Activated CD4-positive, alpha-beta T cell treated with anti-CD3 and anti-CD28 coated beads, Interleukin-2, amount 10 ng/mL, durations not matched to agents 7 days and 5 days (primary cell): ENCODE data around the gene USO1. TPM values are rescaled to one million over a fixed set of nuclear protein-coding genes. Genes with fewer than 3 reads are reported as not detected.
"Not testable (repeated sequence)": the region's sequence is repeated elsewhere in the genome, so short reads cannot be mapped to it uniquely, and the experiment has no call there.

Experiments used
- CTCF ChIA-PET: fragments of 350-600 bp; sonication (Branson Sonifier 250); formaldehyde crosslinking; loops from one replicate; lab custom pipeline; 2021; ENCODE audit warnings: antibody characterized with exemption; lab: Charles Lee
- POLR2A ChIA-PET: fragments of 350-600 bp; sonication (Branson Sonifier 250); formaldehyde crosslinking; loops from one replicate; lab custom pipeline; 2021; ENCODE audit warnings: antibody characterized with exemption; lab: Charles Lee
- DNase-seq: peaks from one replicate; pipeline ENCODE4 v3.0.0-alpha.2; 2020
- H3K27ac Mint-ChIP-seq: one replicate; pipeline ENCODE4 v1.8.0; 2021; ENCODE audit warnings: mild to moderate bottlenecking, moderate library complexity, mixed read lengths
- H3K27me3 Mint-ChIP-seq: one replicate; pipeline ENCODE4 v1.8.0; 2021; ENCODE audit warnings: mixed read lengths
- H3K36me3 Mint-ChIP-seq: one replicate; pipeline ENCODE4 v1.8.0; 2021; ENCODE audit warnings: low read depth, mixed read lengths
- H3K4me1 Mint-ChIP-seq: one replicate; pipeline ENCODE4 v1.8.0; 2021; ENCODE audit warnings: mixed read lengths
- H3K4me3 Mint-ChIP-seq: one replicate; pipeline ENCODE4 v1.8.0; 2021; ENCODE audit warnings: mild to moderate bottlenecking, moderate library complexity, mixed read lengths
- H3K9me3 Mint-ChIP-seq: one replicate; pipeline ENCODE4 v1.8.0; 2021; ENCODE audit warnings: mixed read lengths
- total RNA-seq, 2 experiments: library from RNA; stranded (reverse); gene quantifications; one replicate each; pipeline ENCODE4 v1.2.3, GENCODE V29; 2021

Gene USO1, protein sequence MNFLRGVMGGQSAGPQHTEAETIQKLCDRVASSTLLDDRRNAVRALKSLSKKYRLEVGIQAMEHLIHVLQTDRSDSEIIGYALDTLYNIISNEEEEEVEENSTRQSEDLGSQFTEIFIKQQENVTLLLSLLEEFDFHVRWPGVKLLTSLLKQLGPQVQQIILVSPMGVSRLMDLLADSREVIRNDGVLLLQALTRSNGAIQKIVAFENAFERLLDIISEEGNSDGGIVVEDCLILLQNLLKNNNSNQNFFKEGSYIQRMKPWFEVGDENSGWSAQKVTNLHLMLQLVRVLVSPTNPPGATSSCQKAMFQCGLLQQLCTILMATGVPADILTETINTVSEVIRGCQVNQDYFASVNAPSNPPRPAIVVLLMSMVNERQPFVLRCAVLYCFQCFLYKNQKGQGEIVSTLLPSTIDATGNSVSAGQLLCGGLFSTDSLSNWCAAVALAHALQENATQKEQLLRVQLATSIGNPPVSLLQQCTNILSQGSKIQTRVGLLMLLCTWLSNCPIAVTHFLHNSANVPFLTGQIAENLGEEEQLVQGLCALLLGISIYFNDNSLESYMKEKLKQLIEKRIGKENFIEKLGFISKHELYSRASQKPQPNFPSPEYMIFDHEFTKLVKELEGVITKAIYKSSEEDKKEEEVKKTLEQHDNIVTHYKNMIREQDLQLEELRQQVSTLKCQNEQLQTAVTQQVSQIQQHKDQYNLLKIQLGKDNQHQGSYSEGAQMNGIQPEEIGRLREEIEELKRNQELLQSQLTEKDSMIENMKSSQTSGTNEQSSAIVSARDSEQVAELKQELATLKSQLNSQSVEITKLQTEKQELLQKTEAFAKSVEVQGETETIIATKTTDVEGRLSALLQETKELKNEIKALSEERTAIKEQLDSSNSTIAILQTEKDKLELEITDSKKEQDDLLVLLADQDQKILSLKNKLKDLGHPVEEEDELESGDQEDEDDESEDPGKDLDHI
- total RNA-seq = 10 to 100 TPM; 38.9 to 43.5 TPM

DNA sequence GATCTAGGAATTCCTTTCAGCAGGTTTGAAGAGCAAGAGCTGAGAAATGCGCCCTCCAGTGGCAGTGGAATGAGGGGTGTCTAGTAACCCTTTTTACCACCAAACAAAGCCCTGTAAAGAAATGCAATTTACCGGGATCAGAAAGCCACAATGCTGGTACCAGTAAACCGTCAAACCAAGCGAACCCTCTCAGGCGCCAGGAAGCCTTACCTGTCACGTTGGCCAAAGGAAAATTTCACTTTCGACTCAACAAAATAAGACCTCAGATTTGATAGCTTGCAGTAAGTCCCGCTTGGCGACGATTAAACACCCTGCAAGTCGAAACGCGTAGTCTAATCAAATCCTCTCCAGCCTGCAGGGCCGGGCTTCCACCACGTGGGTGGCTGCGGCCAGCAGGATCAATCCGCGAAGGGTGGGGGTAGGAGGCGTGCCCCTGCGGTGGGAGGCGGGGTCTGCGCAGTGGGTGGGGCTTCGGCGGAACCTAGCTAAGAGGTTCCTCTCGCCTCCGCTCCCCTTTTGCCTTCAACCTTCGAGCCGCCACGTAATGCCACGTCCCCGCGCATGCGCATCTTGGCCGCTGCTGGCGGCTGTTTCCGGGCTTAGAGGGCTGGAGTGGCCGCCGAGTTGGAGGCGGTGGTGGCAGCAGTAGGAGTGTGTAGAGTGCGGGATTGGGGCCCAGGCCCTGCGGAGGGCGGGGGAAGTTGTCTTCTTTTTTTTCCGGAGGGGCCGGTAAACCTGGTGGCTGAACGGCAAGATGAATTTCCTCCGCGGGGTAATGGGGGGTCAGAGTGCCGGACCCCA is at the start of gene USO1:
Gene USO1 (plus strand): TSS at position 512 of the 801 bp plus-strand sequence. CDS start 243 bp downstream, at position 755.
- Mint-ChIP-seq H3K4me3 (peak within 1 kb of the TSS; percentile 98), H3K4me1 (peaks cover 51% of the 10 kb centered on the region), H3K36me3 (peaks cover 14% of the 10 kb centered on the region), H3K27ac (peak within 1 kb of the TSS; percentile 98), H3K27me3 (no peaks in the 10 kb centered on the region), H3K9me3 (no peaks in the 10 kb centered on the region)
- ChIA-PET POLR2A (interaction anchor here (1.0 to 1.2 kb wide), 3 partner anchors 50 to 210 kb away, joined by 3 read pairs; partner anchors contain the start of genes RCHY1 and THAP6), CTCF (interaction anchor here (0.6 to 3.3 kb wide), 31 partner anchors 9 to 268 kb away, joined by 3 to 34 read pairs (median 5); partner anchors contain the start of gene CDKL2)
- DNase-seq = peak; percentile 98

DNA sequence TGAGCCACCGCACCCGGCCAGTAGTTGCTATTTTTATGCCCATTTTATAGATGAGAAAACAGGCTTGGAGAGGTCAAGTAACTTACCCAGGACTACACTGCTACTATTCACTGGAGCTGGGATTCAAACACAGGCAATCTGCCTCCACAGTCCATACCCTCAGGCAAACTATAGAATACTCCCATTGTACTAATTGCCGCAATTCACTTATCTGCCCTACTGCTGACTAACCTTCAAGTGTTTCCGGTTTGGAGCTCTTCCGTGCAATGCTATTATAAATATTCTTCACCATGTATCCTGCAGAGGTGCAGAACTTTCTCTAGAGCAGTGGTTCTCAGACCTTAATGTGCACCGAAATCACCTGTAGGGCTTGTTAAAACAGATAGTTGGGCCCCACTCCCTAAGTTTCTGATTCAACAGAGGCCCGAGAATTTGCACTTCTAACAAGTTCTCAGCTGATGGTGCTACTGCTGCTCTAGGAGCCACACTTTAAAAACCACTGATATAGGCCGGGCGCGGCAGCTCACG is 49.3 kb upstream of the USO1 start:
- no peak for DNase-seq
- CTCF ChIA-PET = interaction anchor here (0.6 to 1.4 kb wide), 2 partner anchors 48 to 103 kb away, joined by 3 read pairs; no protein-coding TSS in a partner anchor
- Mint-ChIP-seq H3K27me3 (no peaks in the 10 kb centered on the region), H3K9me3 (no peaks in the 10 kb centered on the region), H3K27ac (peak overlapping the region; percentile 36), H3K36me3 (peaks cover 9% of the 10 kb centered on the region), H3K4me1 (peaks cover 33% of the 10 kb centered on the region), H3K4me3 (no peak overlapping the region)
- POLR2A ChIA-PET = no interaction called here

DNA sequence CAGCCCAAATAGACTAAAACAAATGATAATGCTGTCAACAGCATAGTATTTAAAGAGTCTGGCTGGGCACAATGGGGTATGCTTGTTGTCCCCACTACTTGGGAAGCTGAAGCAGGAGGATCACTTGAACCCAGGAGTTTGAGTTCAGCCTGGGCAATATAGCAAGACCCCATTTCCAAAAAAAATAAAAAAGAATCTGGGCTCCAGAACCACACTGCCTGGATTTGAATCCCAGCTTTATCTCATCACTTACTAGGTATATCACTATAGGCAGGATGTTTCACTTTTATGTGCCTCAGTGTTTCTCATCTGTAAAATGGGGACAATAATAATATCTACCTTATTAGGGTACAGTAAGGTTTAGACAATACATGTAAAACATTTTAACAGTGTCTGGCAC is 45.9 kb upstream of the USO1 start:
- Mint-ChIP-seq H3K27me3 (no peaks in the 10 kb centered on the region), H3K36me3 (peaks cover 1% of the 10 kb centered on the region), H3K27ac (no peak overlapping the region), H3K4me1 (peaks cover 32% of the 10 kb centered on the region), H3K4me3 (no peak overlapping the region), H3K9me3 (no peaks in the 10 kb centered on the region)
- ChIA-PET CTCF (interaction anchor here (0.6 to 1.0 kb wide), 4 partner anchors 10 to 107 kb away, joined by 3 to 6 read pairs (median 4); no protein-coding TSS in a partner anchor), POLR2A (no interaction called here)
- no peak for DNase-seq

DNA sequence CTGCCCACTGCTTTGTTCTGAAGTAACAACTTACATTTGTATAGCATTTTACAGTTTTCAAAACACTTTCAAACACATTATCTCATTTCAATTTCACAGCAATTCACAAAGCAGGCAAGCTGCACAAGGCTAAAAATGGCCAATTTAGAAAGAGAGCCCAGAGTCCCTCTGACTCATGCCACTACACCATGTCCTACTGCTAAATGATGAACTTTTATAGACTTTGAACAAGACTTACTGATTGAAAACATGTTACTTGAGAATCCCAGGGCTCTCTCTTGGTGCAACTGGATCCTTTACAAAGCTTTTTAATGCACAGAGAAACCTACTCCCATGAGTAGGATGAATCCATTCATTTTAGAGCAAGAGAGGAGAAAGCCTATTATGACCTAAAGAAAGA is 45.4 kb upstream of the USO1 start:
- H3K36me3 Mint-ChIP-seq = peaks cover 1% of the 10 kb centered on the region
- no peaks in the 10 kb centered on the region for H3K9me3 Mint-ChIP-seq
- POLR2A ChIA-PET = no interaction called here
- H3K4me3 Mint-ChIP-seq = no peak overlapping the region
- DNase-seq = no peak
- peaks cover 32% of the 10 kb centered on the region for H3K4me1 Mint-ChIP-seq
- no peak overlapping the region for H3K27ac Mint-ChIP-seq
- CTCF ChIA-PET = interaction anchor here (0.6 to 1.0 kb wide), 3 partner anchors 42 to 108 kb away, joined by 3 to 6 read pairs (median 3); no protein-coding TSS in a partner anchor
- H3K27me3 Mint-ChIP-seq = no peaks in the 10 kb centered on the region

DNA sequence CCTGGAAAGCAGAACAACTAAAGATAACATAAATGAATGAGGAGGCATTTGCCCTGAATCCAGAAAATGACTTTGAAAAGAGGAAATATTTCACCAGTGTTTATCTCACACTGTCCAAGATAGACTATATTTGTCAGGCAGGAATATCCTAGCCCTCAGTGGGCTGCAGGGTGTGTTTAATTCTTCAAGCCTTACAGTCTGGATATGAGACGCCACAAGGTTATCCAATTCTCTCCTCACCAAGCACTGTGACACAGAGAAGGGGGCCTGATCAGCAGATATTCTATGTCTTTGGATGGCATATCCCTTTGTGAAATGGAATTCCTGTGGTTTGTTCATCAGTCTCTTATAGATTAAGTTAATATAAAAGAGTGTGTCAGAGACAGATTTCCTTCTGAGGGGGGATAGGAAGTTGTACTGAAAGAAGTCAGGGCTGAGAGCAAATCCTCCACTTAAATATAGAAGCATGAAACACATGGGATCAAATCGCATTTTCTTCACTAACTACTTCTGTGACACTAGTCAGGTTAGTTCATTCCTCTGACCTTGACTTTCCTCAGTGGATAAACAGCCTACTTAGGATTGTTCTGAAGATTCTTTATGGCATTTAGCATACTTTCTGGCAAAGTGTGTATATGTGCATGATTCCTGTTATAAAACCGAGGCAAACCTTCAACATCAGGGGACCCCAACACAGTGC is 44.4 kb upstream of the USO1 start:
- Mint-ChIP-seq H3K27me3 (no peaks in the 10 kb centered on the region), H3K27ac (no peak overlapping the region), H3K9me3 (no peaks in the 10 kb centered on the region), H3K4me1 (peaks cover 28% of the 10 kb centered on the region), H3K36me3 (peaks cover 1% of the 10 kb centered on the region), H3K4me3 (no peak overlapping the region)
- POLR2A ChIA-PET = no interaction called here
- DNase-seq = no peak
- CTCF ChIA-PET = no interaction called here

DNA sequence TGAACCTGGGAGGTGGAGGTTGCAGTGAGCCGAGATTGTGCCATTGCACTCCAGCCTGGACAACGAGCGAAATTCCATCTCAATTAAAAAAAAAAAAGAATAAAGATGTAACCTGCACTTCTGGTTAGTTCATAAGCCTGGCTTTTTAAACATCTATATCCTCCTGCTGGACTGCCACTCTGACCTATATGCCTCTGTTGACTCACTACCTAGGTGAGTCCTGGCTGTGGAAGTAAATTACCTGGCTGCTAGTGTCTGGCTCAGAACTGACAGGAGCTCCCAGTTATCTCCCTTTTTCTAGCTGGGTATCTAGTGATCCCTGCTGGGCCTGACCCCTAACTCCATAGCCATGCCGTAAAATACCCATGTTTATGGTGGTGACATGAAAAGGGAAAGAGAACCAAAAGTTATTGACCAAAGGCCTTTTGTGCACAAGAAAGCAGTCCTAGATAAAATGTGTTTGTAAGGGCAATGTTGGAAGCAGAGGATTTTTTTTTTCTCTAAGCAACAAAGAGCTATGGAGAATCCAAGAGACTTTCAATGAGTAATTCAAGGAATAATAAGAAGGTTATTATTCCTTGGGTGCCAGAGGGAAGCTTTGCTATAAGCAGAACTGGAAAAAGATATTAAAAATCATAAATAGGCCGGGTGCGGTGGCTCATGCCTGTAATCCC is 40.8 kb upstream of the USO1 start:
- H3K27ac Mint-ChIP-seq = no peak overlapping the region
- peaks cover 9% of the 10 kb centered on the region for H3K36me3 Mint-ChIP-seq
- CTCF ChIA-PET = interaction anchor here (1.1 to 3.2 kb wide), 7 partner anchors 7 to 40 kb away, joined by 3 to 15 read pairs (median 4); partner anchors contain the start of genes G3BP2 and USO1
- peaks cover 6% of the 10 kb centered on the region for H3K9me3 Mint-ChIP-seq
- H3K4me1 Mint-ChIP-seq = peaks cover 39% of the 10 kb centered on the region
- POLR2A ChIA-PET = interaction anchor here (0.6 kb wide), 1 partner anchor 44 kb away, joined by 3 read pairs; no protein-coding TSS in a partner anchor
- no peaks in the 10 kb centered on the region for H3K27me3 Mint-ChIP-seq
- H3K4me3 Mint-ChIP-seq = no peak overlapping the region
- DNase-seq = no peak

DNA sequence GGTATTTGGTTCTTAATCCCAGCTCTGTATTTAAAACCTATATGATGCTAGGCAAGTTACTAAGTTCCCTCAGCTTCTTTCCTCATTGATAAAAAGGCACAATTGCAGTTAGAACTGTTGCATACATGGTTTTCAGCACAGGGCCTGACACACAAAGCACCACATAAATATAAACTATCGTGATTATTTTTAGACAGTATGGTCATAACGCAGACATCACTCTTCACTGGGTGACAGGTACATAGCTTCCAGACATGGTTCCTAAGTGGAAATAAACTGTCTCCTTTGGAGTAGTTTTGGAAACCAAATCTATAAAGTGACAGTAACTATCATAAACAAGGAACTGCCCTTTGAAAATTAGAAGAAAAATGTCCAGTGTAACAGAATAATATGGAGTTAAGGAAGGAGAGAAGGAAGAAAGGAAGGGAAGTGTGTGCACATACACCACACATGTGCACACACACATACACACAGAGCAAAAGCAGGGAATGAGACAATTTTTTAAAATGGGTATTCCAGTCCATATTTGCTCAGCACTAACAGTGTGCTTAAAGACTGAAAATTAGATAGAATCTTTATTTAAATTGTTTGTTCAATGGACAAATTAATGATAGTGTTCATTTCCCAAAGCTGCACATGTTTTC is 38.7 kb upstream of the USO1 start:
- Mint-ChIP-seq H3K4me1 (peaks cover 33% of the 10 kb centered on the region), H3K36me3 (peaks cover 9% of the 10 kb centered on the region), H3K9me3 (peaks cover 6% of the 10 kb centered on the region), H3K27me3 (no peaks in the 10 kb centered on the region), H3K4me3 (no peak overlapping the region), H3K27ac (no peak overlapping the region)
- no peak for DNase-seq
- POLR2A ChIA-PET = no interaction called here
- CTCF ChIA-PET = interaction anchor here (0.9 to 1.8 kb wide), 3 partner anchors 23 to 39 kb away, joined by 3 to 5 read pairs (median 4); partner anchors contain the start of gene USO1

DNA sequence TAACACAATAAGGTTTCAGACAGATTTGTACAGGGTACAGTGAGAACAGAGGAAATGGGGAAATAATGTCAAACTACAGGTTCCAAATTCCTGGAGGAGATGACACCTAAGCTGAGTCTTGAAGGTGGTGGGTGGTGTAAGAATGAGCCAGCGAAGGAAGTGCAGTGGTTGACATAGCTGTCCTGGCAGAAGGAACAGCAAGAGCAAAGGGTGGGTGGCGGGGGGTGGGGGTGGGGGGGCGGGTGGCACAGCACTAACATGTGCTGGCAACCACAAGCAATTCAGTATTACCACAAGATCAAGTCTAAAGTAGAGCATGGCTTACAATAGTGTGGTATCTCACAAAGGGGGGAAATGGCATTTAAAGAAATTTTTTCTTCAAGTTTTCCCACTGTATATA is 38.0 kb upstream of the USO1 start:
- Mint-ChIP-seq H3K4me3 (no peak overlapping the region), H3K4me1 (peaks cover 33% of the 10 kb centered on the region), H3K36me3 (peaks cover 9% of the 10 kb centered on the region), H3K9me3 (peaks cover 6% of the 10 kb centered on the region), H3K27me3 (no peaks in the 10 kb centered on the region), H3K27ac (no peak overlapping the region)
- POLR2A ChIA-PET = no interaction called here
- DNase-seq = no peak
- CTCF ChIA-PET = interaction anchor here (1.0 to 1.8 kb wide), 2 partner anchors 22 to 38 kb away, joined by 3 to 4 read pairs; partner anchors contain the start of gene USO1

DNA sequence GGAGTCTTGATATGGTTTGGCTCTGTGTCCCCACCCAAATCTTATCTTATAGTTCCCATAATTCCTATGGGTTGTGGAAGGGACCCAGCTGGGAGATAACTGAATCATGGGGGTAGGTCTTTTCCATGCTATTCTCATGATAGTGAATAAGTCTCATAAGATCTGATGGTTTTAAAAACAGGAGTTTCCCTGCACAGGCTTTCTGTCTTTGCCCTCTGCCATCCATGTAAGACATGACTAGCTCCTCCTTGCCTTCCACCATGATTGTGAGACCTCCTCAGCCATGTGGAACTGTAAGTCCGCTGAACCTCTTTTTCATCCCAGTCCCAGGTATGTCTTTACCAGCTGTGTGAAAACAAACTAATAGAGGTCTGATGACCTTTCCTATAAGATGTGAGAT is 37.3 kb upstream of the USO1 start:
- H3K27ac Mint-ChIP-seq, H3K9me3 Mint-ChIP-seq, CTCF ChIA-PET, H3K4me3 Mint-ChIP-seq, H3K27me3 Mint-ChIP-seq, DNase-seq, POLR2A ChIA-PET: not testable (repeated sequence)
- Mint-ChIP-seq H3K36me3 (peaks cover 12% of the 10 kb centered on the region), H3K4me1 (peaks cover 30% of the 10 kb centered on the region)

DNA sequence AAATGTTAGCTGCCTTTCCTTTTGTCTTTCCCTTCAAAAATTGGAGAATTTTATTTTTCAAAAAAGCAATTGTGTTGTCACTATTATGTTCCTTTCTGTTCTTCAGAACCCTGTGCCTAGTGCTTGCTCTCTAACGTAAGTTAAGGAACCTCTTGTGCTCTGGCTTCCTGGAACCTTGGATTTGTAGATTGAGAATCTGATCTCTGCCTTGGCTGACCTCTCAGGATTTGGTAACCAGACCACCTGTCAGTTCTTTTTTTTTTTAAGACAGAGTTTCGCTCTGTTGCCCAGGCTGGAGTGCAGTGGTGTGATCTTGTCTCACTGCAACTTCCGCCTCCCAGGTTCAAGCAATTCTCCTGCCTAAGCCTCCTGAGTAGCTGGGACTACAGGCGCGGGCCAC is 32.3 kb upstream of the USO1 start:
- H3K4me3 Mint-ChIP-seq, POLR2A ChIA-PET, H3K27ac Mint-ChIP-seq, H3K27me3 Mint-ChIP-seq, H3K9me3 Mint-ChIP-seq, DNase-seq: not testable (repeated sequence)
- peaks cover 21% of the 10 kb centered on the region for H3K4me1 Mint-ChIP-seq
- H3K36me3 Mint-ChIP-seq = peaks cover 23% of the 10 kb centered on the region
- CTCF ChIA-PET = interaction anchor here (1.0 to 2.2 kb wide), 3 partner anchors 9 to 45 kb away, joined by 4 to 7 read pairs (median 5); no protein-coding TSS in a partner anchor
